ENCODE data around the gene EPS15. TPM values are rescaled to one million over a fixed set of nuclear protein-coding genes. Genes with fewer than 3 reads are reported as not detected.
A peak's percentile ranks its signal among the peaks of the same experiment; 100 is the strongest.

Gene EPS15
- total and polyA plus RNA-seq, 2 experiments from 2014 or later = 31.0 to 76.5 TPM

DNA sequence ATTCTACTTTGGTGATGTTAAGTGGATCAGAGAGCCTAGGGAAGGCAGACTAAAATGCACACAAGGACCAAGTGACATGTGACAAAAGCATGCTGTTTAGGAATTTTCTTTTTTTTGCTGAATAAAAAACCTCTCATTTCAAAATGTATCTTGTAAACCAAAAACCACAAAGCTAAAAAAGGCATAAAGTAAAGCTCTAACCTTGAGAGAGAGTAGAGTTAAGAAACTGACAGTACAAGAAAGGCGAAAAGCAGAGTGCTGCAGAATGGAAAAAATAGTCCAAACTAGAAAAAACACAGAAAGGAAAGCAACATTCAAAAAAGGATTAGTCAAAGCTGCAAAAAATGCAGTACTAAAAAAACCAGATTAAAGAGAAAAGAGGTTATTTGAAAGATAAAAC, 76.5 kb downstream of the EPS15 start:
- Histone ChIP-seq H3K27ac (ENCODE audit: low read depth) (no peak overlapping the region), H3K79me2 (replicated peaks; ENCODE audit: insufficient read depth) (no peaks in the 10 kb centered on the region), H3K9me2 (ENCODE audit: insufficient read depth) (no peaks in the 10 kb centered on the region), H3K4me1 (ENCODE audit: insufficient read depth) (no peaks in the 10 kb centered on the region), H3K4me2 (no peak overlapping the region), H3K36me3 (ENCODE audit: insufficient read depth) (no peaks in the 10 kb centered on the region), H2AFZ (no peak overlapping the region), H4K20me1 (replicated peaks; ENCODE audit: insufficient read depth) (no peaks in the 10 kb centered on the region), H3F3A (replicated peaks; ENCODE audit: low read depth) (no peaks in the 10 kb centered on the region), H3K27me3 (ENCODE audit: insufficient read depth) (no peaks in the 10 kb centered on the region), H3K4me3 (no peak overlapping the region)
- Mint-ChIP-seq H3K27ac (0 out of 2 replicates have a peak overlapping the region, but pooled peaks have one; percentile 0), H3K4me1 (no peaks in the 10 kb centered on the region), H3K4me3 (no peak overlapping the region), H3K9me3 (no peaks in the 10 kb centered on the region), H3K36me3 (ENCODE audit: low read depth) (no peaks in the 10 kb centered on the region), H3K27me3 (ENCODE audit: insufficient read depth, low read depth, poor library complexity) (no peaks in the 10 kb centered on the region)
- TF ChIP-seq JUNB (IDR thresholded peaks at IDR 0.05; ENCODE audit: unreplicated experiment) (no peak), CREB1 (CRISPR knock-in tag; IDR thresholded peaks at IDR 0.05; ENCODE audit: low read depth) (no peak), ZNF114 (CRISPR knock-in tag; IDR thresholded peaks at IDR 0.05) (no peak), STAT1 (IDR thresholded peaks at IDR 0.05; ENCODE audit: unreplicated experiment) (no peak), EZH2 (IDR thresholded peaks at IDR 0.05; ENCODE audit: low read depth, unreplicated experiment) (no peak), ZNF331 (CRISPR knock-in tag; IDR thresholded peaks at IDR 0.05; ENCODE audit: low read depth) (no peak)
- TF ChIP-seq, protein P1, sequence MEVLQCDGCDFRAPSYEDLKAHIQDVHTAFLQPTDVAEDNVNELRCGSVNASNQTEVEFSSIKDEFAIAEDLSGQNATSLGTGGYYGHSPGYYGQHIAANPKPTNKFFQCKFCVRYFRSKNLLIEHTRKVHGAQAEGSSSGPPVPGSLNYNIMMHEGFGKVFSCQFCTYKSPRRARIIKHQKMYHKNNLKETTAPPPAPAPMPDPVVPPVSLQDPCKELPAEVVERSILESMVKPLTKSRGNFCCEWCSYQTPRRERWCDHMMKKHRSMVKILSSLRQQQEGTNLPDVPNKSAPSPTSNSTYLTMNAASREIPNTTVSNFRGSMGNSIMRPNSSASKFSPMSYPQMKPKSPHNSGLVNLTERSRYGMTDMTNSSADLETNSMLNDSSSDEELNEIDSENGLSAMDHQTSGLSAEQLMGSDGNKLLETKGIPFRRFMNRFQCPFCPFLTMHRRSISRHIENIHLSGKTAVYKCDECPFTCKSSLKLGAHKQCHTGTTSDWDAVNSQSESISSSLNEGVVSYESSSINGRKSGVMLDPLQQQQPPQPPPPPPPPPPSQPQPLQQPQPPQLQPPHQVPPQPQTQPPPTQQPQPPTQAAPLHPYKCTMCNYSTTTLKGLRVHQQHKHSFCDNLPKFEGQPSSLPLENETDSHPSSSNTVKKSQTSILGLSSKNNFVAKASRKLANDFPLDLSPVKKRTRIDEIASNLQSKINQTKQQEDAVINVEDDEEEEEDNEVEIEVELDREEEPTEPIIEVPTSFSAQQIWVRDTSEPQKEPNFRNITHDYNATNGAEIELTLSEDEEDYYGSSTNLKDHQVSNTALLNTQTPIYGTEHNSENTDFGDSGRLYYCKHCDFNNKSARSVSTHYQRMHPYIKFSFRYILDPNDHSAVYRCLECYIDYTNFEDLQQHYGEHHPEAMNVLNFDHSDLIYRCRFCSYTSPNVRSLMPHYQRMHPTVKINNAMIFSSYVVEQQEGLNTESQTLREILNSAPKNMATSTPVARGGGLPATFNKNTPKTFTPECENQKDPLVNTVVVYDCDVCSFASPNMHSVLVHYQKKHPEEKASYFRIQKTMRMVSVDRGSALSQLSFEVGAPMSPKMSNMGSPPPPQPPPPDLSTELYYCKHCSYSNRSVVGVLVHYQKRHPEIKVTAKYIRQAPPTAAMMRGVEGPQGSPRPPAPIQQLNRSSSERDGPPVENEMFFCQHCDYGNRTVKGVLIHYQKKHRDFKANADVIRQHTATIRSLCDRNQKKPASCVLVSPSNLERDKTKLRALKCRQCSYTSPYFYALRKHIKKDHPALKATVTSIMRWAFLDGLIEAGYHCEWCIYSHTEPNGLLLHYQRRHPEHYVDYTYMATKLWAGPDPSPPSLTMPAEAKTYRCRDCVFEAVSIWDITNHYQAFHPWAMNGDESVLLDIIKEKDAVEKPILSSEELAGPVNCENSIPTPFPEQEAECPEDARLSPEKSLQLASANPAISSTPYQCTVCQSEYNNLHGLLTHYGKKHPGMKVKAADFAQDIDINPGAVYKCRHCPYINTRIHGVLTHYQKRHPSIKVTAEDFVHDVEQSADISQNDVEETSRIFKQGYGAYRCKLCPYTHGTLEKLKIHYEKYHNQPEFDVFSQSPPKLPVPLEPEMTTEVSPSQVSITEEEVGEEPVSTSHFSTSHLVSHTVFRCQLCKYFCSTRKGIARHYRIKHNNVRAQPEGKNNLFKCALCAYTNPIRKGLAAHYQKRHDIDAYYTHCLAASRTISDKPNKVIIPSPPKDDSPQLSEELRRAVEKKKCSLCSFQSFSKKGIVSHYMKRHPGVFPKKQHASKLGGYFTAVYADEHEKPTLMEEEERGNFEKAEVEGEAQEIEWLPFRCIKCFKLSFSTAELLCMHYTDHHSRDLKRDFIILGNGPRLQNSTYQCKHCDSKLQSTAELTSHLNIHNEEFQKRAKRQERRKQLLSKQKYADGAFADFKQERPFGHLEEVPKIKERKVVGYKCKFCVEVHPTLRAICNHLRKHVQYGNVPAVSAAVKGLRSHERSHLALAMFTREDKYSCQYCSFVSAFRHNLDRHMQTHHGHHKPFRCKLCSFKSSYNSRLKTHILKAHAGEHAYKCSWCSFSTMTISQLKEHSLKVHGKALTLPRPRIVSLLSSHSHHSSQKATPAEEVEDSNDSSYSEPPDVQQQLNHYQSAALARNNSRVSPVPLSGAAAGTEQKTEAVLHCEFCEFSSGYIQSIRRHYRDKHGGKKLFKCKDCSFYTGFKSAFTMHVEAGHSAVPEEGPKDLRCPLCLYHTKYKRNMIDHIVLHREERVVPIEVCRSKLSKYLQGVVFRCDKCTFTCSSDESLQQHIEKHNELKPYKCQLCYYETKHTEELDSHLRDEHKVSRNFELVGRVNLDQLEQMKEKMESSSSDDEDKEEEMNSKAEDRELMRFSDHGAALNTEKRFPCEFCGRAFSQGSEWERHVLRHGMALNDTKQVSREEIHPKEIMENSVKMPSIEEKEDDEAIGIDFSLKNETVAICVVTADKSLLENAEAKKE (CRISPR knock-in tag; IDR thresholded peaks at IDR 0.05) = no peak
- TF ChIP-seq, protein P2, sequence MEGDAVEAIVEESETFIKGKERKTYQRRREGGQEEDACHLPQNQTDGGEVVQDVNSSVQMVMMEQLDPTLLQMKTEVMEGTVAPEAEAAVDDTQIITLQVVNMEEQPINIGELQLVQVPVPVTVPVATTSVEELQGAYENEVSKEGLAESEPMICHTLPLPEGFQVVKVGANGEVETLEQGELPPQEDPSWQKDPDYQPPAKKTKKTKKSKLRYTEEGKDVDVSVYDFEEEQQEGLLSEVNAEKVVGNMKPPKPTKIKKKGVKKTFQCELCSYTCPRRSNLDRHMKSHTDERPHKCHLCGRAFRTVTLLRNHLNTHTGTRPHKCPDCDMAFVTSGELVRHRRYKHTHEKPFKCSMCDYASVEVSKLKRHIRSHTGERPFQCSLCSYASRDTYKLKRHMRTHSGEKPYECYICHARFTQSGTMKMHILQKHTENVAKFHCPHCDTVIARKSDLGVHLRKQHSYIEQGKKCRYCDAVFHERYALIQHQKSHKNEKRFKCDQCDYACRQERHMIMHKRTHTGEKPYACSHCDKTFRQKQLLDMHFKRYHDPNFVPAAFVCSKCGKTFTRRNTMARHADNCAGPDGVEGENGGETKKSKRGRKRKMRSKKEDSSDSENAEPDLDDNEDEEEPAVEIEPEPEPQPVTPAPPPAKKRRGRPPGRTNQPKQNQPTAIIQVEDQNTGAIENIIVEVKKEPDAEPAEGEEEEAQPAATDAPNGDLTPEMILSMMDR (conservative IDR thresholded peaks at IDR 0.05; ENCODE audit: low read depth in 2 of 2) = no peak
- TF ChIP-seq, protein P3, sequence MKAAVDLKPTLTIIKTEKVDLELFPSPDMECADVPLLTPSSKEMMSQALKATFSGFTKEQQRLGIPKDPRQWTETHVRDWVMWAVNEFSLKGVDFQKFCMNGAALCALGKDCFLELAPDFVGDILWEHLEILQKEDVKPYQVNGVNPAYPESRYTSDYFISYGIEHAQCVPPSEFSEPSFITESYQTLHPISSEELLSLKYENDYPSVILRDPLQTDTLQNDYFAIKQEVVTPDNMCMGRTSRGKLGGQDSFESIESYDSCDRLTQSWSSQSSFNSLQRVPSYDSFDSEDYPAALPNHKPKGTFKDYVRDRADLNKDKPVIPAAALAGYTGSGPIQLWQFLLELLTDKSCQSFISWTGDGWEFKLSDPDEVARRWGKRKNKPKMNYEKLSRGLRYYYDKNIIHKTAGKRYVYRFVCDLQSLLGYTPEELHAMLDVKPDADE (IDR thresholded peaks at IDR 0.05) = no peak
- ATAC-seq (no peak), DNase-seq (ENCODE audit: low spot score) (no peak)
